T-helper 9 cell (primary cell): ENCODE measurements around the gene CRACR2B.
A peak's percentile ranks its signal among the peaks of the same experiment; 100 is the strongest.

Experiments used
- DNase-seq: peaks from one replicate; pipeline ENCODE4 v3.0.0-alpha.2; 2020

Gene CRACR2B

GRCh38 chr11:839875-840617, 12.3 kb downstream of the CRACR2B start:
- no peak for DNase-seq

- DNase-seq: no peak
Measured at GRCh38 chr11:841981-842369, 14.3 kb downstream of the CRACR2B start.

GRCh38 chr11:842370-843002, 14.8 kb downstream of the CRACR2B start, which contains the start of the genes POLR2L and TSPAN4:
Gene POLR2L, minus strand, starts transcription at chr11:842529. Its CDS starts 21 bp downstream, at chr11:842508.
Gene TSPAN4, plus strand, starts transcription at chr11:842852. Its CDS starts 7,453 bp downstream, at chr11:850305.
- DNase-seq: peak; percentile 84

- no peak for DNase-seq
Measured at GRCh38 chr11:843086-843734, 15.5 kb downstream of the CRACR2B start.

- no peak for DNase-seq
Measured at GRCh38 chr11:843818-844692, 16.3 kb downstream of the CRACR2B start.

GRCh38 chr11:844693-845644, 17.2 kb downstream of the CRACR2B start:
- DNase-seq: no peak

GRCh38 chr11:845872-846495, 18.3 kb downstream of the CRACR2B start:
- DNase-seq: no peak

GRCh38 chr11:846496-847098, 18.9 kb downstream of the CRACR2B start:
- no peak for DNase-seq

GRCh38 chr11:847876-848275, 20.2 kb downstream of the CRACR2B start:
- no peak for DNase-seq

GRCh38 chr11:848380-848931, 20.7 kb downstream of the CRACR2B start:
- peak; percentile 62 for DNase-seq

GRCh38 chr11:849104-849824, 21.5 kb downstream of the CRACR2B start:
- DNase-seq: no peak

GRCh38 chr11:849951-850774, 22.4 kb downstream of the CRACR2B start:
- DNase-seq: no peak

- DNase-seq: no peak
Measured at GRCh38 chr11:850775-851763, 23.4 kb downstream of the CRACR2B start.

- no peak for DNase-seq
Measured at GRCh38 chr11:852762-853161, 25.0 kb downstream of the CRACR2B start.

GRCh38 chr11:853682-854448, 26.1 kb downstream of the CRACR2B start:
- DNase-seq: no peak

- no peak for DNase-seq
Measured at GRCh38 chr11:854601-855329, 27.0 kb downstream of the CRACR2B start.
